HCT116 (cell line): Measurements from ENCODE around the gene CLASP2. TPM values are rescaled to one million over a fixed set of nuclear protein-coding genes. Genes with fewer than 3 reads are reported as not detected.
"Not testable (repeated sequence)": the region's sequence is repeated elsewhere in the genome, so short reads cannot be mapped to it uniquely, and the experiment has no call there.

Experiments used
- ATAC-seq: fragments of 200-7000 bp; cut with Tn5 transposase; 2 replicates; pipeline ENCODE4 v1.9.1; 2020; ENCODE audit warnings: mild to moderate bottlenecking, moderate library complexity
- BruUV-seq: library from RNA; stranded (reverse); fragments of 400-500 nt; replicated peaks from 2 replicates; lab custom pipeline; 2021; lab: Mats Ljungman, UMichigan
- CTCF ChIA-PET: fragments of 300-600 bp; sonication (Branson Sonifier 250); formaldehyde crosslinking; loops from one replicate; lab custom pipeline; 2021; ENCODE audit warnings: antibody characterized with exemption; lab: Charles Lee
- POLR2A ChIA-PET: fragments of 300-600, 350-600 bp; sonication (Branson Sonifier 250); formaldehyde crosslinking; loops from one replicate; lab custom pipeline; 2021; ENCODE audit warnings: antibody characterized with exemption; lab: Charles Lee
- RAD21 ChIA-PET, 2 experiments: fragments of 300-600 bp; sonication (Branson Sonifier 250); formaldehyde crosslinking; loops; one replicate each; lab custom pipeline; 2023; ENCODE audit warnings: low total read pairs in 2 of 2; ENCODE audit not compliant: uncharacterized antibody in 2 of 2, unreplicated experiment in 2 of 2, low non-redundant PET in 1 of 2; lab: Charles Lee
- DNase-seq: peaks from one replicate; pipeline ENCODE4 v3.0.0-alpha.2; 2010; ENCODE audit warnings: low read depth, low spot score
- H2AFZ ChIP-seq: fragments of 200-600 bp; shearing (Covaris generic), sonication (generic); 2 replicates; pipeline ENCODE4 v1.6.1; 2017; ENCODE audit warnings: low read depth, mixed run types, mixed read lengths, antibody characterized with exemption, low read length; ENCODE audit not compliant: poor library complexity, severe bottlenecking
- H3K27ac ChIP-seq: 2 replicates; pipeline ENCODE4 v1.5.1; 2012; ENCODE audit warnings: low read depth, low read length
- H3K27me3 ChIP-seq: fragments of 200-600 bp; sonication (generic); 2 replicates; pipeline ENCODE4 v1.6.1; 2016; ENCODE audit warnings: mixed run types, low read length, mixed read lengths; ENCODE audit not compliant: insufficient read depth
- H3K36me3 ChIP-seq, 2 experiments: fragments of 200-500 bp in 1 of 2; fragments of 200-600 bp in 1 of 2; sonication (Bioruptor generic) in 1 of 2; sonication (generic) in 1 of 2; 2 replicates each; pipeline versions ENCODE4 v1.5.1 to v1.6.1; 2014 to 2016; ENCODE audit warnings: low read length in 2 of 2, inconsistent platforms in 1 of 2, mixed read lengths in 1 of 2, mixed run types in 1 of 2; ENCODE audit not compliant: insufficient read depth in 2 of 2, control insufficient read depth in 1 of 2
- H3K4me1 ChIP-seq, 2 experiments: fragments of 200-600 bp in 1 of 2; sonication (generic) in 1 of 2; 2 replicates each; pipeline versions ENCODE4 v1.5.1 to v1.6.1; 2012 to 2017; ENCODE audit warnings: low read length in 2 of 2, inconsistent platforms in 1 of 2, mild to moderate bottlenecking in 1 of 2, mixed read lengths in 1 of 2, mixed run types in 1 of 2, moderate library complexity in 1 of 2; ENCODE audit not compliant: insufficient read depth in 2 of 2, control insufficient read depth in 1 of 2
- H3K4me2 ChIP-seq: fragments of 200-600 bp; sonication (generic); 2 replicates; pipeline ENCODE4 v1.6.1; 2017; ENCODE audit warnings: mixed run types, low read length, mixed read lengths
- H3K4me3 ChIP-seq, 2 experiments: fragments of 200-600 bp in 1 of 2; sonication (generic) in 1 of 2; replicated peaks in 1 of 2; 2 replicates each; pipeline ENCODE4 v1.5.1; 2011 to 2016; ENCODE audit warnings: low read length in 2 of 2, control low read depth in 1 of 2, low read depth in 1 of 2, mild to moderate bottlenecking in 1 of 2, mixed read lengths in 1 of 2, mixed run types in 1 of 2
- H3K79me2 ChIP-seq: fragments of 200-600 bp; sonication (generic); 2 replicates; pipeline ENCODE4 v1.6.1; 2017; ENCODE audit warnings: mild to moderate bottlenecking, mixed run types, low read length, moderate library complexity, mixed read lengths; ENCODE audit not compliant: insufficient read depth
- H3K9ac ChIP-seq: fragments of 200-600 bp; sonication (generic); 2 replicates; pipeline ENCODE4 v1.6.1; 2016; ENCODE audit warnings: low read length, mixed read lengths
- H3K9me2 ChIP-seq: fragments of 200-600 bp; sonication (generic), shearing (Covaris generic); 2 replicates; pipeline ENCODE4 v1.6.1; 2017; ENCODE audit warnings: mixed run types, mild to moderate bottlenecking, moderate library complexity; ENCODE audit not compliant: insufficient read depth
- H3K9me3 ChIP-seq, 2 experiments: fragments of 200-500 bp in 1 of 2; fragments of 200-600 bp in 1 of 2; sonication (Bioruptor generic) in 1 of 2; sonication (generic) in 1 of 2; 2 replicates each; pipeline ENCODE4 v1.6.1; 2014 to 2017; ENCODE audit warnings: low read length in 2 of 2, mixed read lengths in 2 of 2, inconsistent platforms in 1 of 2, low read depth in 1 of 2, mild to moderate bottlenecking in 1 of 2, mixed run types in 1 of 2, moderate library complexity in 1 of 2; ENCODE audit not compliant: control insufficient read depth in 1 of 2, insufficient read depth in 1 of 2
- H4K20me1 ChIP-seq: fragments of 200-600 bp; sonication (generic), shearing (Covaris generic); 2 replicates; pipeline ENCODE4 v1.6.1; 2017; ENCODE audit warnings: mixed run types, mild to moderate bottlenecking, moderate library complexity; ENCODE audit not compliant: insufficient read depth
- CBX3 ChIP-seq: IDR thresholded peaks from 2 replicates; pipeline ENCODE4 v1.6.1; 2012; ENCODE audit warnings: low read depth
- CEBPB ChIP-seq: IDR thresholded peaks from 2 replicates; pipeline ENCODE4 v1.6.1; 2012; ENCODE audit warnings: low read depth
- EZH2phosphoT487 ChIP-seq: fragments of 200-600 bp; IDR thresholded peaks from 2 replicates; pipeline ENCODE4 v1.6.1; 2018; ENCODE audit warnings: antibody characterized with exemption, borderline replicate concordance
- RAD21 ChIP-seq: IDR thresholded peaks from 2 replicates; pipeline ENCODE4 v1.6.1; 2012; ENCODE audit warnings: low read depth, mild to moderate bottlenecking
- TCF7L2 ChIP-seq: IDR thresholded peaks from 2 replicates; pipeline ENCODE4 v1.7.0; 2011; ENCODE audit warnings: borderline replicate concordance, inconsistent platforms; ENCODE audit not compliant: insufficient read depth, insufficient read length; ENCODE audit errors: extremely low read depth
- ZFX ChIP-seq: fragments of 450-650 bp; IDR thresholded peaks from 2 replicates; pipeline ENCODE4 v1.6.1; 2017
- intact Hi-C: fragments of 100-400 bp; cut with micrococcal nuclease; formaldehyde crosslinking; loops from 2 replicates; pipeline ENCODE4 v1.10.0; 2022
- total RNA-seq: library from RNA; stranded (reverse); gene quantifications from one replicate; pipeline ENCODE4 v1.2.1, GENCODE V29; 2021; ENCODE audit not compliant: unreplicated experiment
- TF ChIP-seq, protein P1 (sequence below): IDR thresholded peaks from 2 replicates; pipeline ENCODE4 v1.6.1; 2012

The CLASP2 gene
- total RNA-seq, 1 experiment from 2014 or later, result 36.3 TPM

DNA sequence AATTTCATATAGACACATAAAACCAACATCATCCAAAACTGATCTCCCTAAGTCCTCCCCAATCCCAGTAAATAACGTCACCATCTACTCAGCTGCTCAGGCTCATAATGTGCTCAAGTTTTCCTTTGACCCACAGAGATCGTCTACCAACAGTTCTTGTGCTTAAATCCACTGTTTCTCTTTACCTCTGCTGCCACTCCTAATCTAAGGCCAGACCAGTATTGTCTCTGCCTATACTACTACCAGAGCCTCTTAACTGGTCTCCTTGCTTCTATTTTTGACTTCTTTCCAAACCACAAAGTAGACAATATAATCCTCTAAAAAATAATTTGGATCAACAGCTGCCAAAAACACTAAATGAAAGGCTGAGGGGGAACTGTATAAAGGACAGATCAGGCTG, 65.3 kb downstream of the CLASP2 start:
- no peak overlapping the region for H2AFZ ChIP-seq
- no peak overlapping the region for H3K4me3 ChIP-seq
- H4K20me1 ChIP-seq, result no peaks in the 10 kb centered on the region
- H3K36me3 ChIP-seq, result no peaks in the 10 kb centered on the region
- ChIA-PET POLR2A (no interaction called here), CTCF (no interaction called here), RAD21 (no interaction called here)
- peaks cover 29% of the 10 kb centered on the region for H3K79me2 ChIP-seq
- TF ChIP-seq CBX3, result no peak
- no peak for TF ChIP-seq ZFX
- no peak for TF ChIP-seq TCF7L2
- no peak for TF ChIP-seq RAD21
- no peak for TF ChIP-seq EZH2phosphoT487
- no peak for TF ChIP-seq CEBPB
- TF ChIP-seq, protein P1, sequence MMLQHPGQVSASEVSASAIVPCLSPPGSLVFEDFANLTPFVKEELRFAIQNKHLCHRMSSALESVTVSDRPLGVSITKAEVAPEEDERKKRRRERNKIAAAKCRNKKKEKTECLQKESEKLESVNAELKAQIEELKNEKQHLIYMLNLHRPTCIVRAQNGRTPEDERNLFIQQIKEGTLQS, result no peak
- H3K4me2 ChIP-seq, result no peak overlapping the region
- no peak overlapping the region for H3K9ac ChIP-seq
- H3K9me2 ChIP-seq, result no peaks in the 10 kb centered on the region
- ATAC-seq, result no peak
- no peak overlapping the region for H3K27ac ChIP-seq
- H3K4me1 ChIP-seq, result no peaks in the 10 kb centered on the region
- no TSS peak for BruUV-seq
- H3K9me3 ChIP-seq, result no peaks in the 10 kb centered on the region
- intact Hi-C loops, result no loop called here
- DNase-seq, result no peak
- no peaks in the 10 kb centered on the region for H3K27me3 ChIP-seq

DNA sequence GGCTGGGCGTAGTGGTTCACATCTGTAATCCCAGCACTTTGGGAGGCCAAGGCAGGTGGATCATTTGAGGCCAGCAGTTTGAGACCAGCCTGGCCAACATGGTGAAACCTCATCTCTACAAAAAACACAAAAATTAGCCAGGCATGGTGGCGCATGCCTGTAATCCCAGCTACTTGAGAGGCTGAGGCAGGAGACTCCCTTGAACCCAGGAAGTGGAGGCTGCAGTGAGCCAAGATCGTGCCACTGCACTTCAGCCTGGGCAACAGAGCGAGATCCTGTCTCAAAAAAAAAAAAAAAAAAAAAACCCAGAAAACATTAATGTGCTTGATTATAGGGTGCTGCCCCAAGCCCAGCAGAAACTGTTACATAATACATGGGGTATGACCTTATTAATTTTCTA, 67.0 kb downstream of the CLASP2 start:
- BruUV-seq, H3K27me3 ChIP-seq, intact Hi-C loops, DNase-seq, H3K4me3 ChIP-seq, H3K27ac ChIP-seq, H2AFZ ChIP-seq, H3K36me3 ChIP-seq, H3K4me1 ChIP-seq, H3K9me3 ChIP-seq, POLR2A ChIA-PET, RAD21 ChIA-PET, H3K9ac ChIP-seq, H3K4me2 ChIP-seq, ATAC-seq, CTCF ChIA-PET, H3K9me2 ChIP-seq, H4K20me1 ChIP-seq: not testable (repeated sequence)
- H3K79me2 ChIP-seq, result peaks cover 29% of the 10 kb centered on the region
